ENCODE results near the gene CTSH.
"Not testable (repeated sequence)": the region's sequence is repeated elsewhere in the genome, so short reads cannot be mapped to it uniquely, and the experiment has no call there.

The CTSH gene

DNA sequence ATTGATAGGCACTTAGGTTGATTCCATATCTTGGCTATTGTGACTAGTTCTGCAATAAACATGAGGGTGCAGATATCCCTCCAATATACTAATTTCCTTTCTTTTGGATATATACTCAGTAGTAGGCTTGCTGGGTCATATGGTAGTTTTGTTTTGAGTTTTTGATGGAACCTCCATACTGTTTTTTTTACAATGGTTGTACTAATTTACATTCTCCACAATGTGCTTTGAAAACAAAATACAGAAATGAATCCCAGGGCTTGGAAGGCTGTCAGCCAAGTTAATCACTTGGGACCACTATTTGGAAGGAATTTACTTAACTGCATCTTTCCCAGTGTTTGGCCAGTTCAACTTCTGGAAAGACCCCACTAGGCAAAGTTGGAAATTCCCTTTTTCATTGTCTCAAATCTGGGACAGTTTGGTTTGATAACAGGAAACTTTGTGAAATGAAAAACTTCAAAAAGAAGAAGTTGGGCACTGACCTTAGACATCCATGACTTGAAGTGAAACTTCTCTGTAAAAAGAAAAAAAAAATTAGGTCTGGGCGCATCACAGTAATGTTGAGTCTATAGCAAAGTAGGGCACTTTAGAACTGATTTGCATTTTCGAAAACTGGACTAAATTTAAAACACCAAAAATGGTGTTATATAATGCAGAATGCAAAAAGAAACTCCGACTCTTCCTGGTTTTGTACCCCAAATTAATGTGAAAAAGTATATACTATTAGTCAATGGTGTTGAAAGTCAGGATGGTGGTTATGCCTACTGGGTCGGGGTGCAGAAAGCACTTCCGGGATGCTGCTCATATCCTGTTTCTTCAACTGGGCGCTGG lies 6.0 kb downstream of the CTSH start:
- DNase-seq: peak; percentile 48

GRCh38 chr15:78937132-78937739 lies 7.6 kb downstream of the CTSH start:
- DNase-seq: no peak

DNA sequence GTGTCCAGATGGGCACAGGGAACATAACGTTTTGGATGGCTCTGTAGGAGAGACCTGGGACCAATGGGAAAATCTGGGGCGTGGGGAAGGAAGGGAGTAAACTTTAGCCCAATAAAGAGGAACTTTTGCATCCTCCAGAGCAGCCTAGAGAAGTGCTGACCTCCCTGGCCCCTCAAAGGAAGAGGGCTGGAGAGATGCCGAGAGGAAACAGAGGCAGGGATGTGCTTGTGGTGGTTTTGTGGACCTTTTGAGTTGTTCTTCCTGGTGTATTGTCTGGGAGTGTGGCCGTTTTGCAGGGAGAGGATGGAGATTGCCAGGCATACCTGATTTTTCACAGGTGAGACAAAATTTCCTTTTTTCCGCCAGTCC lies 10.2 kb downstream of the CTSH start:
- DNase-seq: no peak

DNA sequence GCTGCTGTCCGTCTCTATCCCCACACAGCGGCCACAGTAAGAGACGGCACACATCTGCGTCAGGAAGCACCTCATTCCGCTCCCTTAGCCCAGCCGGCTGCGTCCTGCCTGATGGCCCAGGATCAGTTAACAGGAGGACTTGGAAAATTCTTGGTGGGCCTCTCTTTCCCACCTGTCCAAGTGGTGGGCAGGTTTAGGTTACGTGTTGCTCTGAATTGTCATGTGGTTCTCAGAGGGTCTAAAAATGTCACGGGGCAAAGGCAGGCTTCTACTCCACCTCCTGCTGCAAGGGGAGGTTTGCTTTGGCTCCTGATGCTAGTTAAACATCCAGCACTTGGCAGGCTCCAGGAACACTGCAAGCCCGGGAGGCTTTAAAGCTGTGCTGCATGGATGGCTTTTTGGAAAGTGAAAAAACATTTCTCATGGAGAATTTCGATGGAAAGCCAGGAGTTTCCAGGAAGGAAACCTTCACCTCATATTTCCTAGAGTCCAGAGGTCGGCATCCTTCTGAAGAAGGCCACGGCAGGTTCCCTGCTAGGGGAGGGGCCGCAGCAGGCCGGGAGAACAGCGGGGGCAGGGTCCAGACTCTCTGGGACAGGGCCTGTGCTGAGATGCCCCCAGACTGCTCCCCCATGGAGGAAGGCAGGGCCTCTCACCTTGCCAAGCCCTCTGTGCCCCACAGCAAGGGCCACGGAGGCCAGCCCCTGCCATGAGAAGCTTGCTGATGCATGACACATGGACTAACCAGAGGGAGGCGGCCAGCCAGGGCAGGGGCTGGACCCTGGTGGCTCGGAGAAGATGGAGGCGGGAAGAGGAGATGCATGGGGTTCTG lies 10.8 kb downstream of the CTSH start:
- DNase-seq: no peak

GRCh38 chr15:78933187-78933822 lies 11.5 kb downstream of the CTSH start:
- no peak for DNase-seq

- no peak for DNase-seq
Observed at GRCh38 chr15:78932258-78932808, 12.5 kb downstream of the CTSH start.

DNA sequence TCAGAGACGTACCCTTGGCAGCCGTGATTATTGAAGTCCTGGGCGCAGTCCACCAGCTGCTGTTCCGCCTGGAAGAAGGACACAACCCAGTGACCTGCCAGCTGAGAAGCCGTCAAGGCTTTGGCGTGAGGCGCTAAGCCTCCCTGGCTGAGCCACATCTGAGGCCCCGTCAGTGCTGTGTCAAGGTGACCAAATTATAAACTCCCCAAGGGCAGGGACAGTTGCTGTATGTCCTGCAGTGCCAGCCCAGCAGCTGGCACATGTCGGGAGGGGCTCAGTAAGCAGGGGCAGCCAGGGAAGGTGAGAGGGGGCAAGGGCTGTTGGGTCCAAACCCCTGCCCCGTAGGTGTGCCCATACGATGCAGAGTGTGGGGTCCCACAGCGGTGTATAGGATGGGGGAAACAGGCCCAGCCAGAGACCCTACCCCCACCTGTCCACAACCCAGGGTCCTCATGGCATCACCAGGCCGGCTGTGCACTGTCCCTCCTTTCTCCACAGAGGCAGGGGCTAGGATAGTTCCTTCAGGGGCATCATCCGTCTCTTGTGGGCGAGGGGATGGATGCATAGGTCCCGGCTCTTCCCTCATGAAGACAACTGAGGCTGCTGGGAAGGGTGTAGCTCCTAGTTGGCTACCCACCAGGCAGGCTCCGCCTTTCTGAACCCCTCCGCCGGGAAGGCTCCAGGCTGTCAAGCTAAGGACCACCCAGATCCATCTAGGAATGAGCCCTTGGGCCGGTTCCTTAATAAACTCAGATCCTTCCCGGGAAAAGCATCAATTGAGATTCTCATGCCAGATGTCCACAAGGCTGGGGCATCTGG lies 13.2 kb downstream of the CTSH start:
- no peak for DNase-seq

- DNase-seq: no peak
Observed at GRCh38 chr15:78930577-78931388, 14.1 kb downstream of the CTSH start.

GRCh38 chr15:78929536-78930264 lies 15.1 kb downstream of the CTSH start:
- no peak for DNase-seq

DNA sequence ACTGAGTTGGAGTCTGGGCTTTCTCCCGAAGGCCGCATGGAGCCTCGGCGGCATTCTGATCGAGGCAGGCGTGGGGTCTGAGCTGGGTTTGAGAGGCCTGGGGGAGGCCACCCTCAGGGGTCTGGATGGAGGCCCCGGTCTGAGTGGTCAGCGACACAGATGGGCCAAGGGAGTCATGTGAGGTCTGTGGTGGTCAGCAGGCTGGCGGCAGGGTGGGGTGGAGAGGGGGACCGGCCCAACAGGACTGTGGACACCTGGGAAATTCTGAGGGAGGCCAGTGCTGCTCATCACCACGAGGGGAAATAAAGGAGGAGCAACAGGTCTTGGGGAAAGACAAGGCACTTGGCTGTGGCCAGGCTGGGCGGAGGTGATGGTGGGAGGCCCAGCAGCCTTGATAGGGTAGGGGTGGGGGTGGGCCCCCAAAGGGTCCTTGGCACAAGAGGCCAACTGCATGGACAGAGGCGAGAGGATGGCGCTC lies 16.2 kb downstream of the CTSH start:
- DNase-seq: no peak

- DNase-seq: not testable (repeated sequence)
Observed at GRCh38 chr15:78928176-78928575, 16.7 kb downstream of the CTSH start.

DNA sequence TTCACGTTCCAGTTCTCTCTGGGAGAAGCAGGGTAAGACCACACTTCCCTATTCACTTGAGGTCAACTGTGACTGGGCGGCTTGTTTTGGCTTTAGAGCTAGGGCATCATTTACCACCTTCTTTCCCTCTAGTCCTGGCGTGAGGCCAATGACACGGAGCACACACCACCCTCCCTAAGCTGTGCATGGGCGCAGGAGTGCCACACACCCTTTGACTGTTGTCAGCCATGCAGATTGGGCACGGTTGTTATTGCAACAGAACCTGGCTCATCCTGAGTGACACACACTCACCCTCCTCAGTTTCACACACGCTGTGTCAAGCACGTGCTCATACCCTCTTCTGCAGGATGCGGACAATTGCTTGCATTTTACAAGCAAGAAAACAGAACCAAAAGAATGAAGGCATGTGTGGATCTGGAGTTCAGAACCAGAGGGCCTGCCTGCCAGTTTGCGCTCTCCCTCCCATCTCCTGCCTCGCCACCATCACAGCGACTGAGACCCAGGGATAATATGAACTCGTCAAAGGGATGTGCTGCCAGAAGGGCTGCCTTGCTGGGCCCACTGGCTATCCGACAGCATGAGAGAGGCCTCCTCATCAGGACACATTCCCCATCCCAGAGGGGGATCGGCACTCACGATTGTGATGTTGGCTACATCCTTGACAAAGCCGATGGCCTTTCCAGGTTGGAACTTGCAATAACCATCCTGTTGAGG lies 17.6 kb downstream of the CTSH start:
- no peak for DNase-seq

- DNase-seq: no peak
Observed at GRCh38 chr15:78925956-78926743, 18.7 kb downstream of the CTSH start.

- DNase-seq: no peak
Observed at GRCh38 chr15:78925076-78925624, 19.7 kb downstream of the CTSH start.

DNA sequence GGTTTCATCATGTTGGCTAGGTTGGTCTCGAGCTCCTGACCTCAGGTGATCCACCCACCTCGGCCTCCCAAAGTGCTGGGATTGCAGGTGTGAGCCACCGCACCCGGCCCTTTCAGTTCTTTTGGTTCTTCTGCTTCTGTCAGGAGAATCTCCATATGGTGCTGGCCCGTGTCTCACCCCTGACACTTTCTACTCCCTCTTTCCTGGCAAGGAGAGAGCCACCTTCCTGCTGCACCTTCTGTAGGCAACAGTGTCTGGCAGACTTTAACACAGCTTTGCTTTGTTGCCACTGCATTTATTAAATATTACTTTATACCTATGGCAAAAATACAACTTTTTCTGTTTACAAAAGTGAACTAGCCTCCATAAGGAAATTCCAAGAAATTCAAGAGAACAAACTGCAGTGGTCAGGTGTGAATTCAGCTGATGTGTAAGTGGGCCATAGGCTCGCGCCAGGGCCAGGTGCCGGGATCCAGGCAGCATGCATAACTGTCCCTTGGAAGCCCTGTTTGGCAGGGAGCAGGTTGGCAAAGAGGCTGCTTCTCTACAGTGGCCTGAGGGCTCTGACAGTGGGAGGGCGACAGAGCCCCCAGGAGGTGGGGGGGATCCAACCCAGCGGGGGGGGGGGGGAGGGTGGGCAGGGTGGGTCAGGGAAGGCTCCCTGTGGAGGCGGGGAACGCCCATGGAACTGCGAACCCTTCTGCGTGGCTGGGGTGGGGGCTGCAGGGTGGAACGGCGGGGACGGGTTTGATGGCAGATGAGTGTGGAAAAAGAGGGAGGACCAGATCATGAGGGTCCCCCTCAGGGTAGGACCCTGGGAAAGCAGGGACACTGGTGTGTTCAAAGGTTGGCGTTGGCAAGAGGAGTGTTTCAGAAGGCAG lies 21.1 kb downstream of the CTSH start:
- no peak for DNase-seq

- DNase-seq: no peak
Observed at GRCh38 chr15:78923015-78923414, 21.8 kb downstream of the CTSH start.

DNA sequence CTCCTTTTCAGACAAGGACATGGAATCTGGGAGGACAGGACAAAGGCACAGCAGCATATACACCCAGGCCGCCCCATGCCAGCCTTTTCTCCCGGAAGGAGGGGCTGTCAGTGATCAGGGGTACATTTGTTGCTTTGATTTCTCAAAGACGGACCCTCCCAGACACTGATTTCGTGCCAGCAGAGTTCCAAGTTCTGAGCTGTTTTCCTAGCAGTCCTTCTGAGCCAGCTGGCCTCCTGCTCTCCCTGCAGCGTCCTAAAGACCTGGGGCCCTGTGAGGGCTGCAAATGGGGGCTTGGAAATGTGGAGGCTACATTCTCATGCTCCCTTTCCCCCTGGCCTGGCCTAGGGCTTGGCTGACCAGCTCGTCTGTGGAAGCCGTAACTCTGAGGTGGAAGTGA lies 22.3 kb downstream of the CTSH start:
- DNase-seq: no peak

Measured in CD4-positive, alpha-beta T cell treated with Interleukin-17A for 4 hours (primary cell).